IPS DF 19.7 (cell line): Measurements from ENCODE around the gene FGF22.
"Not testable (repeated sequence)": the region's sequence is repeated elsewhere in the genome, so short reads cannot be mapped to it uniquely, and the experiment has no call there.

Experiments used
- DNase-seq: peaks from one replicate; pipeline ENCODE4 v3.0.0-alpha.2; 2013; ENCODE audit warnings: low read depth, low spot score

FGF22 gene

DNA sequence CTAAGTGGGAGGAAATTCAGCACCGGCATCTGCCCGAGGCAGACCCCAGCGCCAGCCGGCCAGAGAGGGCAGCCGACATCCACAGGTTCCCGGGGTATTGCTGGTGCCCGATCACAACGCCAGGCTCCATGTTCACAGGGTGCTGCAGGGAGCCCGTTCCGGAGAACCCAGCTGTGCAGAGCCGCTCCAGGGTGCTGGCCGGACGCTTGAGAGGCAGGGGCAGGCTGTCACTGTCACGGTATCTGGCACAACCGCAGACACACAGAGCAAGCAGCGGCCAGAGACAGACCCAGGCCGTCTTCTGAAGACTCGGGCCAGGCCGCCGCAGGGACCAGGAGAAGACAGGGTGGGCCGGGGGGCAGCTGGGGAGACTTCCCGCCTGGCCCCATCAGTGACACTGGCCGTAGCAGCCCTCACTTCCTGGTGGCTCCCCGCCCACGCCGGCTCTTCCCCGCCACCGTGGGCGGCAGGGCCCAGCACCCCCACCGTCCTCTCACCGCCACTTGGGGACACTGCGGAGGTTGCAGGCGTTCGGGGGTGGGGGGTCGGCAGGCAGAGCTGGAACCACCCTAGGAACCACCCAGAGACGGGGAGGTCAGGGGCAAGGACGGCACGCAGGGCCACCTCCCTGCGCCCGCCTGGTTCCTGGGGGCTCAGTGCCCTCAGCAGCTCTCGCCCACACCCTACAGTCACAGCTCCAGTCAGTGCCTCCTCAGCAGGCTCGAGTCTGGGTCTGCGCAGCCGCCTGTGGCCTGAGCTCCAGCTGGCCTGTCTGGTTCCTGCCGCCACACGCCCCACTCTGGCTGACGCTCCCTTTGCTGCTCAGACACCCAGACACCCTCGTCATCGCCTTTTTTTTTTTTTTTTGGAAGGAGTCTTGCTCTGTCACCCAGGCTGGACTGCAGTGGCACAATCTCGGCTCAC is 19.5 kb downstream of the FGF22 start:
- DNase-seq: no peak

DNA sequence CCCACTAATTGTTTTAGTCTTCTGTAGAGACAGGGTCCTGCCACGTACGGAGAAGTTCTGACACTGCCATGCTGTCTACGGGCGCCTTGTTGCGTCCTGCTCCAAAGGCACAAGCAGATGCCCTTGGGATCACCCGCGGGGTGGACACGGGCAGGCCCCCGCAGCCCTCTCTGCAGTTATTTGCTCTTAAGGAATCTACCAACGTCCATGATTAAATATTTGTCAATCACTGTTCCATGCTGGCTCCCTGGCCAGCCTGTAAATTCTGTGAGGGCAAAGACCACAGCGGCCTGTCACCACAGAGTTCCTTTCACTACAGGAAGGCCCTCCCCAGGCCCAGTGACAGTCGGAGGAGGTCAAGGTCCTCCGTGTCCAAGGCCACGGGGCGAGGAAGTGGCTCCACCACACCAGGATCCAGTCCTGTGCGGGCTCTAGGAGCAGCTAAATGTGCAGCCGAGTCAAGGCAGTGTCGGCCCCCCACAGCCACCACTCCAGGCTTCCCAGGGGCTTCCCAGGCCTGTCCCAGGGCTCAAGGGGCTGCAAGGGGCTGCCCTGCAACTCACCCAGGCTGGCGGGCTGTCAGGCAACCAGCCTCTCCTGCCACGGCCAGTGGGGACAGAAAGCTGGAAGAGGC is 21.2 kb downstream of the FGF22 start:
- DNase-seq: no peak

DNA sequence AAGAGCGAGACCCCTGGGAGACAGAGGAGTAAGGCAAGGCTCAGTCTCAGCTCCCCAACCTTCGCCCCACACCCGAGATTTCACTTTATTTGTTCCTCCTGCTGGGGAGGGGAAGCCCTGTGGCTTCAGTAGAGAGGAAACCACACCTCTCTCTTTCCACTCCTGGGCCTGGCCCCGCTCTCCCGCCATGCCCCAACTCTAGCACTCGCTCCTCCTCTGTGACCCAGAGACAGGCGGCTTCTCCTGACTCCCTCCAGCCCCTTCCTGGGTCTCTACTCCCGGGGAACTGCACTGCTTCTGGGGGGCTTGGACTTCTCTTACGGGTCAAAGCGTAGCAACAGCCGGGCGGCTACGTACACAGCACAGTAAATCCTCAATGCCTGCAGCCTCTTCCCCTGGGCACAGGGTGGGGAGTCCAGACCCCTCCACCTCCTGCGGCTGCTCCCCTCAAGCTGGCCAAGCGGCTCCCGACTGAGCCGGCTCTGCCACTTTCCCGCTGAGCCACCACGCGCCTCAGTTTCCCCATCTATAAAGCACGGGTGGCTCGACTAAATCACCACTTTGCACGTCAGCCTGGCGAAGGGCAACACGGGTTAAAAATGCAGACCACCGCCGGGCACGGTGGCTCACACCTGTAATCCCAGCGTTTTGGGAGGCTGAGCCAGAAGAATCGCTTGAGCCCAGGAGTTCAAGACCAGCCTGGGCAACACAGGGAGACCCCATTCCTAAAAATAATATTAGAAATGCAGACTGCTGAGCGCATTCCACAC is 21.9 kb downstream of the FGF22 start:
- no peak for DNase-seq

DNA sequence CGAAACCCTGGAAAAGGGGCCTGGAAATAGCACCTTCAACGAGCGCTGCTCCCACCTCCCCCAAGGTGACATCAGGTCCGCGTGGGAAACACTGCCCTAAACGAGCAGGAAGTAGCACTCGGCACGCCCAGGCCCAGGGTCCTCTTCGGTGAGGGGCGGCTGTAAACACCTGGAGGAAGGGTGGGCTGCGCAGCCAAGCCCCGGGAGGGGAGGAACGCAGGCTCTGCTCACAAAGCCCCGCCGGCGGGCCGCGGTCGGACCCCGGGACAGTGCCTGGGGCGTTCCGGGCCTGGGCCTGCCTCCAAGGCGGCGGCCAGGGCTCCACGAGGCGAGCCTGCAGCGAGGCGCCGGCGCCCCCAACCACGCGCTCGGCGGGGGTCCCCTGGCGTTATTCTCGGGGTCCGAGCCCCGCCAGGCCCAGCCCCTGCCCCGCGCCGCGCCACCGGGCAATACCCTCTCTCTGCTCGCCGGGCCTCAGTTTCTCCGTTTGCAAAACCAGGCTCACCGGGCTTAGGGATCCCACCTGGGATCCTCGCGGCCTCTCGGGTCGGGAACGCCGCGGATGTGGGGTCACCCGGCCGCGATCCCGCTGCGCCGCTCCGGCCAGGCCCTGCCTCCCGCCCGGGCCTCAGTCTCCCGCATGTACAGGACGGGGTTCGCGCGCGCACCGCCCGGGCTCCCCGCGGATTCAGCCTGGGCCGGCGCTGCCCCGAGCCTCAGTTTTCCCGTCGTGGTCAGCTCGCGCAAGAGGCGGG is 22.7 kb downstream of the FGF22 start:
- no peak for DNase-seq

DNA sequence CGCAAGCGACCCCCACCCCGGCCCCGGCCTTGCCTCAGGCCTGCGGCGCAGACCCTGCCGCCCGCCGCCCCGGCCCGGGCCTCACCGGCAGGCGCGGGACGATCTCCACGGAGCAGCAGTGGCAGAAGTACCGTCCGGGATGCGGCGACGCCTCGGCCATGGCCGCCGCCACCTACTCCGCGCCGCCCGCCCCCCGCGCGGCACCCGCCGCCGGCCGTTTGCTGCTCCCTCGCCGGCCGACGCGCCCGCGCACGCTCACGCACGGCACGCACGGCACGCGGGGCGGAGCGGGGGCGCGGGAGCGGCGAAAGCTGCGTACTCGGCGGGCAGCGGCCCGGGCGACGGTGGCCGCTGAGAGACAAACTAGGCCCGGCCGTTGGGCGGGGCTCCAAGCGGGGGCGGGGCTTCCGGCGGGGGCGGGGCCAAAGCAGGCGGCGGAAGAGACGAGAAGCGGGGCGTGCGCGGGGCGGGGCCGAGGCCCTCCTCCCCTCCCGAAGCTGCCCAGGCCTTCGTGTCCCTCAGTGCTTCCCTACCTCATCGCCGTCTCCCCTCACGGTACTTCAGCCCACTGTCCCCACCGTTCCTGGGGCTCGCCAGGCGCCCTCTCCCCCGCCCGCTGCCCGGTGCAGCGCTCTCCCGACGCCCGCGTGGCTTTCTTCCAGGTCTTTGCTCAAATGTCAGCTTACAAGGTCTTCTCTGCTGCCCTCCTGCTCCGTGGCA is 23.4 kb downstream of the FGF22 start, which contains the start of gene RNF126:
TSS of gene RNF126 (minus strand) at position 253 of the 720 bp plus-strand sequence. CDS start at position 160, 93 bp downstream.
- DNase-seq: peak; percentile 47

DNA sequence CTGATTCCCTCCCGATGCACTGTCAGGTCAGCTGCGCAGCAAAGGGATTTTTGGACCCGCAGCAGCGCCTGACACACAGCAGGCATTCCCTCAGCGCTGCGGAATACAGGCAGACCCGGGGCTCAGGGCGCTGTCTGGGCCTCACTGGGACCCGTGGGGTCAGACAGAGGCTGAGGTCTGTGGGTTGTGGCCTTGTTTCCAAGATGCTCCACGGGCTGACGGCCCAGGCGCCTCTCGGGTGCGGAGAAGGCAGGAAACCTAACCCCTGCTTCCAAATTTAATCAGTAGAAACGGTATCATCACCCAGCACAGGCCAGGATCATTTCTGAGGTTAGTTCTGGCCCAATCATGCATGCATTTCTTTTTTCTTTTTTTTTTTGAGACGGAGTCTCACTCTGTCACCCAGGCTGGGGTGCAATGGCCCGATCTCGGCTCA is 24.0 kb downstream of the FGF22 start:
- no peak for DNase-seq

DNA sequence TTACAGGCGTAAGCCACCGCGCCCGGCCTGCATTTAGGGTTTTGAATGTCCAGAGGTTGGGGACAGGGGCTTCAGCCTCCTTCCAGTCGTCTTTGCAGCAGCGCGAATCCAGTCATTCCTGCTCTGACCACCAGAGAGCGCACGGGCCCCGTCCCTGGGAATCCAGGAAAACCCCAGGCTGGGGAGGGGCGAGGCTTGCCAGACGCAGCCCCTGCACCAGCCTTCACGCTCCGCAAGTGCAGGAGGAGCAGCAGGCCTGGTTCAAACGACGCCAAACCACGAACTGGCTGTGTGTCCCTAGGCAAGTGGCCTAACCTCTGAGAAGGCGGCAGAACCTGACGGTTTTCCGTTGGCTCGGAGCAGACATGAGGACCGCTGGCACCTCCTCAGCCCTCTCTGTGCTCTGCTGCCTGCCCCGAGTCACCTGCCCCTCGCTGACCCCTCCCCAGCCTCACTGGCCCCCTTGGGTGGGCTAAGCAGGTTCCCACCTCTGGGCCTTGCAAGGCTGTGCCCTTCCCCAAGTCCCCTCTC is 25.3 kb downstream of the FGF22 start:
- DNase-seq: peak; percentile 50

DNA sequence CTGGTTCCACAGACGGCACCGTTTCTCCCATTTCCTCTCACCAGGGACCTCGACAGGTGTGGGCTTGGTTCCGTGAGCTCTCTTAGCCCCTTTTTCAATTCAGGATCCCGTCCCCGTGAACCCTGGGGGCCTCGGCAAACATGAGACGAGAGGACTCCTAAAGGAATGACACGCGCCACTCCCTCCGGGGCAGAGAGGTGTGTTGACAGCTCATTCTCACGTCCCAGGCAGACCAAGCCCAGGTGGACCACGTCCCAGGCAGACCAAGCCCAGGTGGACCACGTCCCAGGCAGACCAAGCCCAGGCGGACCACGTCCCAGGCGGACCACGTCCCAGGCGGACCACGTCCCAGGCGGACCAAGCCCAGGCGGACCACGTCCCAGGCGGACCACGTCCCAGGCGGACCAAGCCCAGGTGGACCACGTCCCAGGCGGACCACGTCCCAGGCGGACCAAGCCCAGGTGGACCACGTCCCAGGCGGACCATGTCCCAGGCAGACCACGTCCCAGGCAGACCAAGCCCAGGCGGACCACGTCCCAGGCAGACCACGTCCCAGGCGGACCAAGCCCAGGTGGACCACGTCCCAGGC is 27.4 kb downstream of the FGF22 start:
- not testable (repeated sequence) for DNase-seq

DNA sequence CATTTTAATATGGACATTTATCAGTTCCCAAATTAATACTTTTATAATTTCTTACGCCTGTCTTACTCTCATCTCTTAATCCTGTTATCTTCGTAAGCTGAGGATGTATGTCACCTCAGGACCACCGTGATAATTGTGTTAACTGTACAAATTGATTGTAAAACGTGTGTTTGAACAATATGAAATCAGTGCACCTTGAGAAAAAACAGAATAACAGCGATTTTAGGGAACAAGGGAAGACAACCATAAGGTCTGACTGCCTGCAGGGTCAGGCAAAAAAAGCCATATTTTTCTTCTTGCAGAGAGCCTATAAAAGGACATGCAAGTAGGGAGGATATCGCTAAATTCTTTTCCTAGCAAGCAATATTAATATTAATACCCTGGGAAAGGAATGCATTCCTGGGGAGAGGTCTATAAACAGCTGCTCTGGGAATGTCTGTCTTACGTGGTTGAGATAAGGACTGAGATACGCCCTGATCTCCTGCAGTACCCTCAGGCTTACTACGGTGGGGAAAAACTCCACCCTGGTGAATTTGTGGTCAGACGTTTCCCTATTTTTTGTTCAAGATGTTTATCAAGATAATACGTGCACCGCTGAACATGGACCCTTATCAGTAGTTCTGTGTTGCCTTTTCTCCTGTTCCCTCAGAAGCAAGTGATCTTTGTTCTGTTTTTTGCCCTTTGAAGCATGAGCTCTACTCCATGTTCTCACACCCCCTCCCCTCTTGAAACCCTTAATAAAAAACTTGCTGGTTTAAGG is 29.2 kb downstream of the FGF22 start:
- DNase-seq: not testable (repeated sequence)

DNA sequence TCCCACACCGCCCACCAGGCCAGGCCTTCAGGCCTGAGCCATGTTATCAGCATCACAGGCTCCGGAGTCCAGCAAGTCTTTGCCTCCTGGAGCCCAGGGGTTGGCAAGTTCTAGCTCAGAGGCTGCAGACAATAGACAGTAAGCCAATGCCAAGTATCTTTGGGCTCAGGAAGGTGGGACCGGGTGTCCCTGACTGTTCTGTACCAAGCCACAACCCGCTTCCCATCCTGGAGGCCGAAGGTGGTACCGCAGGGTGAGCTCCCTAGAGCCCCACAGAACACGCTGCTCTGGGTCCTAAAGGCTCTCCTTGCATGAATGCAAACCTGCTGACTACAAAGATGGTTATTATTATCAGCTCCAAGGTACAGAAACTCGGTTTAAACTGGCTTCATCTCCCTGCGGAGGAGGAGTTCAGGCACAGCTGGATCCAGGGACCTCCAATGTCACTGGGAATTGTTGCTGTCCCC is 31.0 kb downstream of the FGF22 start:
- DNase-seq: no peak

DNA sequence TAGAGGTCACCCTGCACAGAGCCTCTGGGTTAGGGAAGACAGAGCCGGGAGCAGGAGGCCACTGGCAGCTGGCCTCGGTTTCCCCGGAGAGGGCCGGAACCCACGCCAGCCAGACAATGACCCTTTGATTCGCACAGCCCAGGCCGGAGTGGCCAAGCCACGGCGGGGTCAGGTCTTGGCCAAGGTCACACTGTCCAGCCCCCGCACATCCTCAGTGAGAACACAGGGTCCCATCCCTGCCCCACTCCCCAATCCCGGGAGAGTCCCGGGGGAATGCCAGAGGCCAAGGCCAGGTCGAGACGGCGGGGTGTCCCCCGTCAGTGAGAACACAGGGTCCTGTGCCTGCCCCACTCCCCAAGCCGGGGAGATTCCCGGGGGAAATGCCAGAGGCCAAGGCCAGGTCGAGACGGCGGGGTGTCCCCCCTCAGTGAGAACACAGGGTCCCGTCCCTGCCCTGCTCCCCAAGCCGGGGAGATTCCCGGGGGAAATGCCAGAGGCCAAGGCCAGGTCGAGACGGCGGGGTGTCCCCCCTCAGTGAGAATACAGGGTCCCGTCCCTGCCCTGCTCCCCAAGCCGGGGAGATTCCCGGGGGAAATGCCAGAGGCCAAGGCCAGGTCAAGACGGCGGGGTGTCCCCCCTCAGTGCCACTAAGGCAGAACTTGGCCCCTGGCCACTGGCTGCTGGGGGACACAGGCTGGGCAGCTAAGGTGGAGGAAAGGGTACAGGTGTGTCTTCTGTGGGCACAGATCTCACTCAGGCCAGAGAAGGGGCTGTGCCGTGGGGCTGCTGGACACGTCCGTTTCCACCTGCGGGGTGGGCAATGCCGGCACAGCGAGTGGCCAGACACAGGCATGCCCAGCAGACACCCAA is 34.8 kb downstream of the FGF22 start:
- no peak for DNase-seq

DNA sequence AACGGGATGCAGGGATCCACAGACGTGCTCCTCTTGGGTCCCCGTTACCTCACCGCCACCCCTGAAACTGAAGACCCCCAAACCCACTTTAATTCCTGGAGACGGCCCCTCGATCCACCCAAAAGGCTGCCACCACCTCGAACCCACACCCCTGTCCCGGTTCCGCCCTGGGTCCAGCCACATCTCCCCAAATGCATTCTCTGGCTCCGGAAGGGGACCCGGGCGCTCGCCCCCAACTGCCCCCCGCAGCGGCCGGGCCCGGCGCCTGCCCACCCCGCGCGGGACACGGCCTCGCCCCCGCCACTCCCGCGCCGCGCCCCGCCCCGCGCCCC is 36.3 kb downstream of the FGF22 start:
- no peak for DNase-seq

DNA sequence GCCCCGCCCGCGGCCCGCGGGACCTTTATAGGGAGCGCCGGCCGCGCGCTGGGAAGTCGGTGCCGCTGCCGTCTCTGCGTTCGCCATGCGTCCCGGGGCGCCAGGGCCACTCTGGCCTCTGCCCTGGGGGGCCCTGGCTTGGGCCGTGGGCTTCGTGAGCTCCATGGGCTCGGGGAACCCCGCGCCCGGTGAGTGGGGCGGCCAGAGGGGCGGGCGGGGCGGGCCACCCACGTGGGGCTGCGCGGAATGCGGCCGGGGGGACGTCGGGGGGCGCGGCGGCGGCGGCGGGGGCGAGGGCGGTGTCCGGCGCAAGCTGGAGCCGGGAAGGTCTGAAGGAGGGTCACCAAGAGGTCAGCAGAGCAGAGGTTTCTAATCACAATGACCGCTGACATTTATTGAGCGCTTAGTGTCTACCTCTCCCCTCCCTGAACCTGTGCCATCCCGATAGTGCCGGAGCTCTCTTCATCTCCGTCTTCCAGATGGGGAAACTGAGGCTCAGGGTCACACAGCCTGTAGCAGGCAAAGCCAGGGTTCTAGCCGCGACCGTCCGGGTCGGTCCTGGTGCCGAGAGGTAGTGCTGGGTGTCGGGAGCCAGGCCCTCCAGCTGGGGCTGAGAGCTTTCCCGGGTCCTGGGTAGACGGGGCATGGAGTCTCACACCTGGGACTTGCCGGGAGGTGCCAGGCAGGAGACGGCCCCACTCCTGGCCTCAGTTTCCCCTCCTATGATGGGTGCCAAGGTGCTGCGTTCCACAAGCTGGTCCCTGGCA is 36.8 kb downstream of the FGF22 start, which contains the start of gene FSTL3:
TSS of gene FSTL3 (plus strand) at position 54 of the 767 bp plus-strand sequence. CDS start at position 86, 32 bp downstream.
- DNase-seq: no peak

DNA sequence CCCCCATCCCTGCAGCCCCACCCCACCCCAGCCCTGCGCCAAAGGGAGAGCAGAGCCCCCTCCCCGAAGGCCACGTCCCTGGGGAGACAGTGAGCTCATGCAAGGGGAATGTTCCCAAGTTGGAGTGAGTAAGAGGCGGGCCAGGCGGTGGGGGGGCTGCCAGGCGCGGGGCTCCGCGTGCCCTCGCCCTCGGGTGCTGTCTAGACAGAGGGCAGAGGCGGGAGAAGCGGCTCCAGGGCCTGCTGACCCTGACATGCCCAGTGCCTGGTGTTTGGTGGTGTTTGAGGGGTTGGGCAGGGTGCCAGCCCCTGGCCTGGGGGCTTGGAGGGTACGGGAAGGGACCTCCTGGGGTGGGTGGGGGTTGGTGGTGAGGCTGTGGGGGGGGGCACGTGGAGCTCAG is 37.5 kb downstream of the FGF22 start:
- DNase-seq: no peak

DNA sequence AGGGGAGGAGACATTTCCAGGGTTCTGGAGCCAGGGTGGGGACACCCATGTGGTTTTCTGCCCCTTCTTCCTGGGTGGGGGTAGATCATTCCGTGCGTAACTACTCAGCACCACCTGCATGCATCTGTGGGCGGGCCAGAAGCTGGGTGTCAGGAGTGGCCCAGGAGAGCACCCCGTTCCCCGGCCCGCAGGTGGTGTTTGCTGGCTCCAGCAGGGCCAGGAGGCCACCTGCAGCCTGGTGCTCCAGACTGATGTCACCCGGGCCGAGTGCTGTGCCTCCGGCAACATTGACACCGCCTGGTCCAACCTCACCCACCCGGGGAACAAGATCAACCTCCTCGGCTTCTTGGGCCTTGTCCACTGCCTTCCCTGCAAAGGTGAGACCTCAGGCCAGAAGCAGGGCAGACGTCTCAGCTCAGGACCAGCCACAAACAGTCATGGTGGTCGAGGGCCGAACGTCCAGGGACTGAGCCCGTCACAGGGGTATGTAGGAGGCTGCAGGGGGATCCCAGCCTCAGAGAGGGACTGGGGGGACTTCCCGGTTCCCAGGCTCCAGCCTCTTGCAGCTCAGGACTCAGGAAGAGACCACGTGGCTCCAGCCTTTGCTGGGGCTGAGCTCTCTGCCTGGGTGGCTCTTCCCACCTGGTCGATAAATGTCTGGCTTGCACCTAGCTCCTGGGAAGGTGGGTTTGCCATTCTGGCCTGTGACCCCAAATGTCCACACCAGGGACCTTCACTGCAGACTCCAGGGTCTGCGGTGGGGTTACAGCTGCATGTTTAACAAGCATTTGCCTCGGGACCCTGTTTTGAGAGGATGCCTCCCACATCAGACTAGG is 38.1 kb downstream of the FGF22 start:
- DNase-seq: no peak

DNA sequence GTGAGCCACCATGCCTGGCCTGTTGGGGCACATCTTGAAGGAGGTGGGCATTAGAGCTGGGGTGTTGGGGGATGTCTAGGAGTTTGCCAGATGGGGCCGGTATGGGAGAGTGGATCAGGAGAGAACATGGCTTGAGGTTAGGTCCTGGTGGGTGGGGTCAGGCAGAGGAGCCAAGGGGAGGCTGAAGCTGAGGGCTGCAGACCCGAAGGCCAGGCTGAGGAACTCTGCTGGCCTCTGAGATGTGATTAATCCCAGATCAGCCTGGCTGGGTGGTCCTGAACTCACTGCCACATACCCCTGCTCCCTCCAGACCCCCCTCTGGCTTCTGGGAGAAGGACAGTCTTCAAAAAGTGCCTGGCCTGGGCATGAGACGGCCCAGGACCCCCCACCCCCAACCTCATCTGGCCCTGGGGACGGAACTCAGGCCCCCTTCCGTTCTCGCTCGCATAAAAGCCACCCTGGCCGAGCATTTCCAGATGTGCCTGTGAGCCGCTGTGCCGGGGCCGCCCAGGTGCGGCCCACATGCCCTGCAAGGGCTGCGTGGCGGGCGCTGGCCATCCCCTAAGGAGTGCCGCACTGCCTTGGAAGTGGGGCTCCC is 39.2 kb downstream of the FGF22 start:
- no peak for DNase-seq
